SHP77 (cell line): ENCODE data around the gene CALY.

Experiments
- DNase-seq, 2 experiments: peaks; one replicate each; lab custom pipeline; 2025; lab: John Stamatoyannopoulos, UW

The CALY gene

GRCh38 chr10:133311570-133311969 is 25.1 kb downstream of the CALY start:
- DNase-seq, result no peak

- no peak for DNase-seq
Observed at GRCh38 chr10:133310789-133311188, 25.9 kb downstream of the CALY start.

- DNase-seq, result no peak
Observed at GRCh38 chr10:133310399-133310755, 26.3 kb downstream of the CALY start.

- DNase-seq, result peak; percentile 78 to 81
Observed at GRCh38 chr10:133309720-133310398, 26.8 kb downstream of the CALY start.

- DNase-seq, result peak; percentile 60 to 71
Observed at GRCh38 chr10:133309100-133309719, 27.5 kb downstream of the CALY start.

- DNase-seq, result peak; percentile 60 to 71
Observed at GRCh38 chr10:133308421-133309099, 28.1 kb downstream of the CALY start, which contains the start of the genes TUBGCP2 and ZNF511. TSS of gene TUBGCP2 (minus strand) at chr10:133308872. CDS start at chr10:133302941, 5,931 bp downstream. TSS of gene ZNF511 (plus strand) at chr10:133308914. CDS start at chr10:133308944, 30 bp downstream.

- DNase-seq, result peak; percentile 50 to 83
Observed at GRCh38 chr10:133307776-133308420, 28.8 kb downstream of the CALY start.

- no peak for DNase-seq
Observed at GRCh38 chr10:133306941-133307379, 29.7 kb downstream of the CALY start.

- DNase-seq, result no peak
Observed at GRCh38 chr10:133306097-133306476, 30.6 kb downstream of the CALY start.

- DNase-seq, result no peak
Observed at GRCh38 chr10:133303206-133303605, 33.5 kb downstream of the CALY start.

- no peak for DNase-seq
Observed at GRCh38 chr10:133302230-133302629, 34.5 kb downstream of the CALY start.

GRCh38 chr10:133299738-133300137 is 37.0 kb downstream of the CALY start:
- DNase-seq, result no peak

- no peak for DNase-seq
Observed at GRCh38 chr10:133299224-133299623, 37.5 kb downstream of the CALY start.

GRCh38 chr10:133298466-133298865 is 38.2 kb downstream of the CALY start:
- no peak for DNase-seq

GRCh38 chr10:133297504-133297903 is 39.2 kb downstream of the CALY start:
- DNase-seq, result no peak

GRCh38 chr10:133295426-133296320 is 41.0 kb downstream of the CALY start:
- no peak for DNase-seq

GRCh38 chr10:133294189-133294588 is 42.5 kb downstream of the CALY start:
- no peak for DNase-seq

- no peak for DNase-seq
Observed at GRCh38 chr10:133293810-133294119, 42.9 kb downstream of the CALY start.

- DNase-seq, result no peak
Observed at GRCh38 chr10:133292919-133293809, 43.5 kb downstream of the CALY start.

GRCh38 chr10:133289761-133290160 is 46.9 kb downstream of the CALY start:
- no peak for DNase-seq
